Calu3 (cell line): ENCODE data around the gene MACROH2A1. TPM values are rescaled to one million over a fixed set of nuclear protein-coding genes. Genes with fewer than 3 reads are reported as not detected.

Experiments used
- BruUV-seq: library from RNA; stranded (reverse); fragments of 400-500 nt; replicated peaks from 2 replicates; lab custom pipeline; 2021; lab: Mats Ljungman, UMichigan
- CTCF ChIA-PET: fragments of 300-600 bp; sonication (Branson Sonifier 250); formaldehyde crosslinking; loops from one replicate; lab custom pipeline; 2022; ENCODE audit warnings: antibody characterized with exemption; lab: Charles Lee
- DNase-seq: peaks from one replicate; pipeline ENCODE4 v3.0.0; 2022
- H3K27ac Mint-ChIP-seq: one replicate; pipeline ENCODE4 v1.8.0; 2022; ENCODE audit warnings: mixed read lengths; ENCODE audit not compliant: unreplicated experiment
- H3K27me3 Mint-ChIP-seq: one replicate; pipeline ENCODE4 v1.8.0; 2022; ENCODE audit warnings: mixed read lengths; ENCODE audit not compliant: unreplicated experiment
- H3K36me3 Mint-ChIP-seq: one replicate; pipeline ENCODE4 v1.8.0; 2022; ENCODE audit warnings: mild to moderate bottlenecking, moderate library complexity, mixed read lengths; ENCODE audit not compliant: insufficient read depth, unreplicated experiment
- H3K4me1 Mint-ChIP-seq: one replicate; pipeline ENCODE4 v1.8.0; 2022; ENCODE audit warnings: mild to moderate bottlenecking, low read depth, mixed read lengths; ENCODE audit not compliant: unreplicated experiment
- H3K4me3 Mint-ChIP-seq: one replicate; pipeline ENCODE4 v1.8.0; 2022; ENCODE audit warnings: mild to moderate bottlenecking, low read depth, moderate library complexity, mixed read lengths; ENCODE audit not compliant: unreplicated experiment
- H3K9me3 Mint-ChIP-seq: one replicate; pipeline ENCODE4 v1.8.0; 2022; ENCODE audit warnings: low read depth, mixed read lengths; ENCODE audit not compliant: unreplicated experiment
- CTCF ChIP-seq: fragments of 200-600 bp; IDR thresholded peaks from one replicate; pipeline ENCODE4 v1.8.0; 2022; ENCODE audit warnings: antibody characterized with exemption; ENCODE audit not compliant: unreplicated experiment
- intact Hi-C: fragments of 100-400 bp; cut with micrococcal nuclease; formaldehyde crosslinking; loops from one replicate; pipeline ENCODE4 v1.10.0; 2022; ENCODE audit not compliant: unreplicated experiment
- total RNA-seq: library from RNA; stranded (reverse); gene quantifications from 2 replicates; pipeline ENCODE4 v1.2.3, GENCODE V29; 2022

The MACROH2A1 gene
- total RNA-seq, 1 experiment from 2014 or later, result 368 TPM

- no TSS peak for BruUV-seq
Measured at GRCh38 chr5:135319928-135320606, 79.0 kb downstream of the MACROH2A1 start.

GRCh38 chr5:135319458-135319857 lies 79.6 kb downstream of the MACROH2A1 start:
- intact Hi-C loops, result no loop called here
- Mint-ChIP-seq H3K27me3 (peaks cover 60% of the 10 kb centered on the region), H3K4me1 (no peaks in the 10 kb centered on the region), H3K36me3 (no peaks in the 10 kb centered on the region), H3K27ac (no peak overlapping the region), H3K9me3 (no peaks in the 10 kb centered on the region), H3K4me3 (no peak overlapping the region)
- TF ChIP-seq CTCF, result no peak
- CTCF ChIA-PET, result no interaction called here
- no TSS peak for BruUV-seq
- DNase-seq, result no peak

More at GRCh38 chr5:135319928-135320606, 79.0 kb downstream of the MACROH2A1 start:
- no peaks in the 10 kb centered on the region for H3K4me1 Mint-ChIP-seq
- CTCF ChIA-PET, result no interaction called here
- H3K36me3 Mint-ChIP-seq, result no peaks in the 10 kb centered on the region
- no peak overlapping the region for H3K27ac Mint-ChIP-seq
- H3K27me3 Mint-ChIP-seq, result peaks cover 59% of the 10 kb centered on the region
- intact Hi-C loops, result no loop called here
- DNase-seq, result no peak
- no peak for TF ChIP-seq CTCF
- no peaks in the 10 kb centered on the region for H3K9me3 Mint-ChIP-seq
- no peak overlapping the region for H3K4me3 Mint-ChIP-seq

- Mint-ChIP-seq H3K27ac (no peak overlapping the region), H3K4me1 (no peaks in the 10 kb centered on the region), H3K9me3 (no peaks in the 10 kb centered on the region), H3K27me3 (peaks cover 60% of the 10 kb centered on the region), H3K4me3 (no peak overlapping the region), H3K36me3 (no peaks in the 10 kb centered on the region)
- BruUV-seq, result no TSS peak
- no peak for DNase-seq
- no peak for TF ChIP-seq CTCF
- intact Hi-C loops, result no loop called here
- CTCF ChIA-PET, result interaction anchor here (2.0 kb wide), 1 partner anchor 9 kb away, joined by 6 read pairs; no protein-coding TSS in a partner anchor
Measured at GRCh38 chr5:135318924-135319323, 80.1 kb downstream of the MACROH2A1 start.

- no TSS peak for BruUV-seq
- TF ChIP-seq CTCF, result no peak
- intact Hi-C loops, result no loop called here
- Mint-ChIP-seq H3K27me3 (peaks cover 60% of the 10 kb centered on the region), H3K4me1 (no peaks in the 10 kb centered on the region), H3K4me3 (no peak overlapping the region), H3K36me3 (no peaks in the 10 kb centered on the region), H3K27ac (no peak overlapping the region), H3K9me3 (no peaks in the 10 kb centered on the region)
- CTCF ChIA-PET, result interaction anchor here (2.0 kb wide), 1 partner anchor 10 kb away, joined by 6 read pairs; no protein-coding TSS in a partner anchor
- no peak for DNase-seq
Measured at GRCh38 chr5:135318037-135318436, 81.0 kb downstream of the MACROH2A1 start.
